ENCODE measurements around the gene CDH26.

The CDH26 gene

DNA sequence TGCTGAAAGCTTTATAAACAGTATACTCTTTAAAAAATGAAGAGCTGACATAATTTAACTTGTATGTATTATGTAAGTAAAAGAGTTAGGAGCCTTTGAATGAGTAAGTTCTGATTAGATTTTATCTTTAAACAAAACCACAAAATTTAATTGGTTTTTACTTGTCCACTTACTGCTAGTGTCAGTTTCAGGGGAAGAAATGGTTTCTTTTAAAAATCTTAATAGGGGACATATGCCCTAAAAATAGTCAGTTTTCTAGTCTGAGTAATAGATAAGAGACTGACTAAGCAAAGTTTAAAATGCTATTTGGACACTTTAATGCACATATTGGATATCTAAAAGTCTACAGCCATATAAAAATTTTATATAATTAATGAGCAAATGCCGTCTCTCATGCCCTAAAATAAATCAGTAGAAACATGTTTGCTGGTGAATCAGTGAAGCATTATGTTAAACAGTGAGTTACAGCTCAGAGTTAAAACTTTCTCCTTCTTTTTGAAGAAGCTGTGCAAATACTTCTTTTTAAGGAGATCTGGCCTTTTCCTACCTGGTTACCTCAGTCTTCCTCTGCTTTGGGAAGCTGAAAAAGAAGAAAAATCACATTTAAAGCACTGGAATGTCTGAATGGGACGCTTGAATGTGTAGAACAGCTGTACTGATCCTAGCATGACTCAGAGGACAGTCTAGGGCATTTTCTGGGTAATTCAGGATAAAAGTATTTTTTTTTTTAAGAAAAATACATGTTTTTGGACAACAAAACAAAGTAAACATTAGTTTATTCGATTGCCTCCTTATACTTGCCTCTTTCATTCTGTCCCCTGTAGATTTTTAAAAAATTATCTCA lies 55.3 kb downstream of the CDH26 start:
- no peak for DNase-seq

DNA sequence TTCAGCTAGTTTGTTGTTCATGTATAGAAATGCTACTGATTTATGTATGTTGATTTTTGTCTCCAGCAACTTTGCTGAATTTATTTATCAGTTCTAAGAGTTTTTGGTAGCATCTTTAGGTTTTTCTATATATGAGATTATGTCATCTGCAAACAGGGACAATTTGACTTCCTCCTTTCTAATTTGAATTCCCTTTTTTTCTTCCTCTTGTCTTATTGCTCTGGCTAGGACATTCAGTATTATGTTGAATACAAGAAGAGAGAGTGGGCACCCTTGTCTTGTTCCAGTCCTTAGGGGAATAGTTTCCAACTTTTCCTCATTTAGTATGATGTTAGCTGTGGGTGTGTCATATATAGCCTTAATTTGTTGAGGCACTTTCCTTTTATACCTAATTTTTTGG lies 58.2 kb downstream of the CDH26 start:
- no peak for DNase-seq

- DNase-seq: no peak
These were observed 62.0 kb downstream of the CDH26 start for GRCh38 chr20:60020251-60020650.

- no peak for DNase-seq
These were observed 62.9 kb downstream of the CDH26 start for GRCh38 chr20:60021104-60021503.

GRCh38 chr20:60022849-60023248 lies 64.6 kb downstream of the CDH26 start:
- DNase-seq: no peak

DNA sequence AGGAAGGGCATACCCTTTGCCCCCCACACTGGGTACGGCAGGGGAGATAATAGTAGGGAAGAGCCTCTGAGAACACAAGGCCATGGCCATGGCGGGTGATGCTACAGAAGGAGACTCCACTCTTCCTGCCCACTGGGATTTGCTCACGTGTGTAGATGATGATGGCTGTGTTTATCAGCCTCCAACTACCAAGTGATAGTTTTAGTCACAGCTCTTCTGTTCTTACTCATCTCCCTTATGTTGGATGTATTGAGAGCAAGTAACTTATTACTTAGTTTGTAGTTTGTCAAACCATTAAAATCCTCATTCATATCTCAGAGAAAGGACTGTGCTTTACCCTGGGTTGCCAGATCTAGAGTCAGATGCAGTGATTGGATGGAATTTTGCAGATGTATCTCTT lies 66.0 kb downstream of the CDH26 start:
- no peak for DNase-seq

- DNase-seq: no peak
These were observed 66.6 kb downstream of the CDH26 start for GRCh38 chr20:60024801-60025200.

GRCh38 chr20:60026010-60026409 lies 67.8 kb downstream of the CDH26 start:
- DNase-seq: no peak

DNA sequence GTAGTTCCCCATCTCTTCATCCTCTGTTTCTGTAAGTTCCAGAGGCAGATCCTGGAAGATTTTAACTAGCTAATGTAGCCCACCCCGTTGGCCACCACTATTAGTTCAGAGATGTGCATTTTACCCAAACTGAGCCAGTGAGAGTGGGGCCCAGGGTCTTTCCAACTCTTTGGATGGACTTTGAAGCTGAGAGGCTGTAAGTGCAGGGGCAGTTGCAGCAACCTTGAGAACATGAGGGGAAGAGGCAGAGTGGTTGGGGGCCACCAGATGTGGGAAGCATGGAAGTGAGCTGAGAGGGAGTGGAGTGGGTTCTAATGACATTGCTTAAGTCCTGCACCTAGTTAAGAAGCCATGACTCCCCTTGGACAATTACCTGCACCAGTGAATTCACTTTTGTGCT lies 72.2 kb downstream of the CDH26 start:
- no peak for DNase-seq

DNA sequence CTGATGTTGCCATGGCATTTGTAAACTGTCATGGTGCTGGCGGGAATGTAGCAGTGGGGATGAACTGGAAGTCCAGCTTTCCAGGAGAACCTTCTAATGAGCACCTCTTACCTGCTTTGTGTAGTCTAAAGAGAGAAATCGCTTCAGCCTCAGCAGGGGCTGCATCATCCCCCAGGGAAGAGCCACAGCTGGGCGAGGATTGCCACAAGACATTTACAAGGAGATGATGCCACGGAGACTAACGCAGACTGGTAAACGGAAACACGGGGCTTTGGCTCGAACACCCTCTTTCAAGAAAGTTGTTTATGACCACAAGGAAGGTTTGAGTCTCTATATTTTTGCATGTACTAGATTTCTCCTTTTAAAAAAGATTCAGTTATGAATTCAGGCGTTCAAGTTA lies 72.9 kb downstream of the CDH26 start:
- no peak for DNase-seq

DNA sequence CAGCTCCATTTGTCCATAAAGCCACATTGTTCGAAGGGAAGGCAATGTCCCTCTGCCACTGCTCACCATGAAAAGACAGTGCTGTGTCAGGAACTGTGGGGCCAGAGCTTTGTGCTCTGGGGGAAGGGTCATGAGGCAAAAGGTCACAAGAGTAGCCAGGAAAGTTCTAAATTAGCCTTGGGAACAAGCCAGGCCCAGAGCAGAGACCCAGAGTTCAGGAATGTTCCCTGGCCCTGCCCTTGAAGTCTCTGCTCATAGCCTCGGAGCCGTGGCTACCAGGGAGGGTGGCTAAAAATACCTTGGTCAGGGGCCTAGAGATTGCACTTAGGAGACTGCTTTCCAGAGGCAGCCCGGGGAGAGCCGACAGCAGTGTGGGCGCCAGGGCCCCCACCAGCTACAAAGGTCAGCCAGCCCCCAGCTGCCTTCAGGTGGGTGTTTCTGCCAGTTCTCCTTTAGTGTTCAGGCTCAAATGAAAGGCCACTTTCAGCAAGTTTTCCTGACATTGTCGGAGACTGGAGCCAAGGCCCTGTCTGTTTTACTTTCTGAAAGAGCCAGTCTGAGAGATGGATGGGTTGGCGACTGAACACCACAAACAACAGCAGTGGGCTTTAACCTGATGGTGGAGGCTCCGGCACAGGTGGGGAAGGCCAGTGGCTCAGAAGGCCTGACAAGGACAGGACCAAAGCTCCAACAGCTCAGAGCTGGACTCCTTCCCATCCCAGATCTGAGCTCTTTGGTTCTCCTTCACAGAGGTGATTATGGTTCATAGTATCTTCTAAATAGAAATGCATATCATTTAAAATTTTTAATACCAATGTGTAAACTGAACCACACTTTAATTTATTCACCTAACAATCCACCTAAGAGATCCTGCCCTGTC lies 76.2 kb downstream of the CDH26 start:
- no peak for DNase-seq

DNA sequence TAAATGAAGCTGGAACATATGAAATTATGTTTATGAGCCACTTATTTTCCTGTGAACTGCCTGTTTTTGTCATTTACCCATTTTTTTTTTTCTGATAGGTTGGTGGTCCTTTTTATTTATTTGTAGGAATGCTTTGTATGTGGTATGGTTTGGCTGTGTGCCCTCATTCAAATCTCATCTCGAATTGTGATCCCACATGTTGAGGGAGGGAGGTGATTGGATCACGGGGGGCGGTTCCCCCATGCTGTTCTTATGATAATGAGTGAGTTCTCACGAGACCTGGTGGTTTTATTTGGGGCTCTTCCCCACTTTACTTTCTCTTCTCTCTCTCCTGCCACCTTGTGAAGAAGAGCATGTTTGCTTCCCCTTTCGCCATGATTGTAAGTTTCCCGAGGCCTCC lies 77.3 kb downstream of the CDH26 start:
- DNase-seq: no peak

GRCh38 chr20:60036346-60036745 lies 78.1 kb downstream of the CDH26 start:
- DNase-seq: no peak

- DNase-seq: peak; percentile 68
These were observed 78.7 kb downstream of the CDH26 start for GRCh38 chr20:60036746-60037499.

- DNase-seq: no peak
These were observed 80.3 kb downstream of the CDH26 start for GRCh38 chr20:60038400-60039008.

DNA sequence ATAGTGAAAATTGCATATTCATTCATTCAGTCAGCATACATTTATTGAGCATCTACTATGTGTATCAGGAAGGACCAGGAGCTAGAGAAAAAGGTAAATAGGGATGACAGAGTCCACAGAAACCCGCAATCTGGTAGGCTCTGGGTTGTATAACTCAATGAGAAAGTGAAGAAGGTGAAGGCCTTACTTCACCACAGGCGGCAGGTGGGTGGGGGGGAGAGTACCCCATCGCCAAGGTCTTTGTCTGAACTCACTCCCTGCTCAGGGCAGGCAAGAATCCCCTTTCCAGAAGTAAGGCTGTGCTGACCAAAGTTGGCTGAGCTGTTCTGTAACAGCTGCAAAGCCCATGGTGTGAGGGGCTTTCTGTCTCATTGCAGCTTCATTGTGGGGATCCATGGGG lies 81.3 kb downstream of the CDH26 start:
- no peak for DNase-seq

DNA sequence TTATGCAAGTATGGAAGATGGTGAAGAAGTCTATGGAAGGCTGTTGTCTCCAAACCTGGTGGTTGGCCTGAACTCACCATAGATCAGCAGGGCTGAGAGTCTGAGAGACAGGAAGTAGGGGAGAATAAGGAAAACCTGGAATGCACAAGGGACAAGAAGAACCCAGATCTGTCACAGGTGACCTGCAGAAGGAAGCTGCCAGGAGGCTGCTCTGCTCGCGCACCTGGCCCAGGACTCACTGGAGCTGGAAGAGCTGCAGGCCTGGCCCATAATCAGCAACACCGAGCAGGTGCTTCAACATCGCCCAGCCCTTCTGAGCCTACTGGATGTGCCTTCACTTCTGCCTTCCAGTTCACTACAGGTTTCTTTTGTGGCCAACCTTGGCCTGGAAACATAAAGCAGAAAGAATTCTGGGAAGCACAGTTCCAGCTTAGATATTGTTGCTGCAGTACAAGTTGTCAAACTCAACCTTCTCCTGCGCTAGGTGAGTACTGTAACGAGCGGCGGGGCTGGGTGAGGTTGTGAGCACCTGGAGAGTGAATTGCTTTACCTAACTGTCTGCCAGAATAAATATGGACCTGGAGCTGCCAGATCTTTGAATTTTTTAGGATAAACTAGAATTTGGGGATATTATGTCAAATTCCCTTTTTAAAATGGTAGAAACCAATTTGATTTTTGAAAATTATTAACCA lies 82.4 kb downstream of the CDH26 start:
- no peak for DNase-seq

DNA sequence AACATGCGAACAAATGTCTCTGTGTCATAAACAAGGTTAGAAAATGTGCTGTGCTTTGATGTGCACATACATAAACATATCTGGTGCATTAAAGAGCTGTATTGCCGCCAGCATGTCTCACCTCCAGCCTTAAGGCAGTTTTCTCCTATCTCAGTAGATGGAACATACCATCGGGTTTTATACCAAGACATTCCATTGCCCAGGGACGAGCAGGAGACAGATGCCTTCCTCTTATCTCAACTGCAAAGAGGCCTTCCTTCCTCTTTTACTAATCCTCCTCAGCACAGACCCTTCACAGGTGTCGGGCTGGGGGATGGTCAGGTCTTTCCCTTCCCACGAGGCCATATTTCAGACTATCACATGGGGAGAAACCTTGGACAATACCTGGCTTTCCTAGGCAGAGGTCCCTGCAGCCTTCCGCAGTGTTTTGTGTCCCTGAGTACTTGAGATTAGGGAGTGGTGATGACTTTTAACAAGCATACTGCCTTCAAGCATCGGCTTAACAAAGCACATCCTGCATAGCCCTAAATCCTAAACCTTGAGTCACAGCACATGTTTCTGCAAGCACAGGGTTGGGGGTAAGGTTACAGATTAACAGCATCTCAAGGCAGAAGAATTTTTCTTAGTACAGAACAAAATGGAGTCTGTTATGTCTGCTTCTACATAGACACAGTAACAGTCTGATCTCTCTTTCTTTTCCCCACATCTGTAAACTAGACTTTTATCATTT lies 83.4 kb downstream of the CDH26 start:
- peak; percentile 92 for DNase-seq

DNA sequence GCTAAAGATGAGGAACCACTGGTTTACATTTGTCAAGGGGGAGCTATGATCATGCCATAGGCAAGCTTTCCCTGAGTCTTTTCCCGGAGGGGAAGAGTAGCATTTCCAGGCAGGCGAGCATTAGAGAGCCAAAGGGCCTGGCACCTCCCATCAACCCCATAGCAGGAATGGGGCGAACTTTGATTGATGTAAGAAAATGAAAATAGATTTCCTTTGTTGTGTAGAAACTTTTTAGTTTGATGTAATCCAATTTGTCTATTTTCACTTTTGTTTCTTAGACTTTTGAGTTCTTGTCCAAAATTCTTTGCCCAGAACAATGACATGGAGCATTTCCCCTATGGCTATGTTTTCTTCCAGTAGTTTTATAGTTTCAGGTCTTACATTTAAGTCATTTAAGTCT lies 85.2 kb downstream of the CDH26 start:
- no peak for DNase-seq

- peak; percentile 92 for DNase-seq
These were observed 87.8 kb downstream of the CDH26 start for GRCh38 chr20:60046011-60046413.

DNA sequence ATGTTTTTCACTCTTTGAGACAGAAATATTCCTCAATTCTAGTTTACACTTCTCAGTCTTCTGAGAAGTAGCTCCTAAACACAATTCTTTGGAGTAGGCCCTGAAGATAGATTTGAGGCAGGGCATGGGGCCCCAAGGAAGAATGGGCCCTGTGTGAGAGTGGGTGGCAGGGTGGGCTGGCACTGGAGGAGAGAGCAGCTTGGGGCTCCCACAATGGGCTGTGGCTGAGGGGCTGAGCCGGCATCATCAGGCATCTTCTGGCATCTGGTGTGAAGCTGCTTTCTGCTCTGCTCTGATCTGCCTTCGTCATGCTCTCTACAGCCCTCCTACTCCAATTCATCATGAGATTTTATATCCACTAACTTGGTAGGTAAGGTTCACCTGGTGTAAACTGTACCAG lies 88.2 kb downstream of the CDH26 start:
- DNase-seq: no peak

Measured in fibroblast of skin of abdomen (primary cell).